SW480 (cell line): ENCODE results near the gene MYCN.
"Not testable (repeated sequence)": the region's sequence is repeated elsewhere in the genome, so short reads cannot be mapped to it uniquely, and the experiment has no call there.

Source experiments
- DNase-seq: peaks from one replicate; pipeline ENCODE4 v3.0.0-alpha.2; 2016; ENCODE audit warnings: low spot score

Gene MYCN

DNA sequence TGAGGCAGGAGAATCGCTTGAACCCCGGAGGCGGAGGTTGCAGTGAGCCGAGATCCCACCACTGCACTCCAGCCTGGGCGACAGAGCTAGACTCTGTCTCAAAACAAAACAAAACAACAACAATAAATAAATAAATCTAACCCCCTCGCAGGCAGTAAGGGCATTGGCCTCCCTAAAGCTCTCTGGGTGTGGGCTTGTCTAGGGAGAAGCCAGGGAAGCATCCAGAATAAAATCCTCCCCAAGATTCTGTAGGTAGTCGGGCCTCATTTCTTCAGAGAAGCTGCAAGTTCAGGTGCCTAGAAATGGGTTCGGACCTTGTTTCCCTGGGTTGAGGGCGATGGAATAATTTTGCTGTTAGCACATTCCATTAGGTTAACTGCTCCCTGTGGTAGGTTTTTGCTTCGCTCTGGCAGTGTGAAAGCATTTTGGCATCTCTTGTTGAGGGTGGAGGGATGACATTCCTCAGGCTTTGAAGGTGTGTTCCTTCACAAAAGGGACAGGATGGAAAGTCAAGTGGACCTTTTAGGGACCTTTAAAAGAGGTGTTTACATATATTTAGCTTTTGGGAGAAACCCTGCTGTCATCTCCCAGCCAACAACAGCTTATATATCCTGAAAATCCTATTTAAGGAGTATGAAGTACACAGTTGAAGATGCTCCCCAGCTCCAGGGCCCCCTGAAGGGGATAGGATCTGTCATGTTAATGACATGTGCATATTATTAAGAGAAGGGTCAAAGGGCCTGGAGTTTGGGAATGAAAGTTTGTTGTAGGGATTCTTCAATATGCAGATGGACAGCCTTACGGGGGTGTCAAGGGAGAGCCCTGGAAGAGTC lies 17.7 kb downstream of the MYCN start:
- DNase-seq = no peak

DNA sequence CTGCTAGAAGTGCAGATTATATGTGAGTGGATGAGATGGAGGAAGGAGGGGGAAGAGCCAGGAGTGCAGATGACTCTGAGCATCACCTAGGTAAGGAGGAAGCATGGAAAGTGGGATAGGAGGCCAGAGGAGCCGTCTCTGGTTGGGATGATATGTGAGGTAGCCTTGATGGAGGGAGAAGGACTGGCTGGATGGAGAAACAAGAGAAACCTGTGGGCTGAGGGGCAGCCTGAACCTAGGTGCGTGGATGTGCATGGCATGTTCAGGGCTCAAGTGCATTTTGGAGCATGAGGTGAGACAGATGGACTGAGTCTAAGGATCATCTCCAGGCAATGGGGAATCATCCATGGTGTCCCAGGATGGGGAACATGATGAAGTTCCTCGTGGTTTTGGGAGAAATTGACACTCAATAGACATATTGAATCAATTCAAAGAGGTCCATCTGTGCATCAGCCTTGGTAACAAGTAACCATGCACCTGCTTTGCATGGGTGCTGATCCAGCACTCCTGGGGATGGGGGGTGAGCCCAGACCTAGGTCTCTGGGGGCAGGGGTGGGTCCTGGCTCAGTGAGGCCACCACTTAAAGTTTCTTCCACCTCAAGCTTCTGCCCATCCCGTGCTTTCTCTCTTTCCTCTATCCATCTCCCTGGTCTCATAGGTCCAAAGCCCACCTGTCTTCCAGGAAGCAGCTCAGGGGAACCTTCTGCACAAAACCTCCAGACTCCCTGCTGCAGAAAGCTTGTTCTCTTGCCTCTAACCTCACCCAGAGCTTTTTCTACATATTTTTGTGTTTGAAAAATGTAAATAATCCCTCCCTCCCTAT lies 19.2 kb downstream of the MYCN start:
- no peak for DNase-seq

DNA sequence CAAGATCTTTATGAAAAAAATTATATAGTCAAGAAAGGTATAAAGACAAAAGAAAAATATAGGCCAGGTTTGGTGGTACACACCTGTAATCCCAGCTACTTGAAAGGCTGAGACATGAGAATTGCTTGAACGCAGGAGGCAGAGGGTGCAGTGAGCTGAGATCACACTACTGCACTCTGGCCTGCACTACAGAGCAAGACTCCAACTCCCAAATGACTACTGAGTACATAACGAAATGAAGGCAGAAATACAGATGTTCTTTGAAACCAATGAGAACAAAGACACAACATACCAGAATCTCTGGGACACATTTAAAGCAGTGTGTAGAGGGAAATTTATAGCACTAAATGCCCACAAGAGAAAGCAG lies 19.8 kb downstream of the MYCN start:
- DNase-seq = not testable (repeated sequence)

DNA sequence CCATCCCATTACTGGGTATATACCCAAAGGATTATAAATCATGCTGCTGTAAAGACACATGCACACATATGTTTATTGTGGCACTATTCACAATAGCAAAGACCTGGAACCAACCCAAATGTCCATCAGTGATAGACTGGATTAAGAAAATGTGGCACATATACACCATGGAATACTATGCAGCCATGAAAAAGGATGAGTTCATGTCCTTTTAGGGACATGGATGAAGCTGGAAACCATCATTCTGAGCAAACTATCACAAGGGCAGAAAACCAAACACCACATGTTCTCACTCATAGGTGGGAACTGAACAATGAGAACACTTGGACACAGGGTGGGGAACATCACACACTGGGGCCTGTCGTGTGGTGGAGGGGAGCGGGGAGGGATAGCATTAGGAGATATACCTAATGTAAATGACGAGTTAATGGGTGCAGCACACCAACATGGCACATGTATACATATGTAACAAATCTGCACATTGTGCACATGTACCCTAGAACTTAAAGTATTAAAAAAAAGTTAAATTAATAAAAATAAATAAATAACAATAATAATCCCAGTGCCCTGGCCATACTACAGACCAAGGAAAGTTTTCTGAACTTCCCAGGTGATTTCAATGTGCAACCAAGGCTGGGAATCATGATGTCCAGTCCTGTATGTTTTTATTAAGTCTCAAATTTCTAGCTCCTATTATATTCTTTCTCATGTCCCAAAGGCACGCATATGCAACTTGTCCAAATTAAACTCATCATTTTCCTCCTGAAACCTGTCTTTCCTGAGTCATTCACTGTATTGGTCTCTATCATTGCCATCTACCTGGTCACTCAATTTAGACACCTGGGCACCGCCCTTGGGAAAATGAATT lies 23.0 kb downstream of the MYCN start:
- DNase-seq = not testable (repeated sequence)

DNA sequence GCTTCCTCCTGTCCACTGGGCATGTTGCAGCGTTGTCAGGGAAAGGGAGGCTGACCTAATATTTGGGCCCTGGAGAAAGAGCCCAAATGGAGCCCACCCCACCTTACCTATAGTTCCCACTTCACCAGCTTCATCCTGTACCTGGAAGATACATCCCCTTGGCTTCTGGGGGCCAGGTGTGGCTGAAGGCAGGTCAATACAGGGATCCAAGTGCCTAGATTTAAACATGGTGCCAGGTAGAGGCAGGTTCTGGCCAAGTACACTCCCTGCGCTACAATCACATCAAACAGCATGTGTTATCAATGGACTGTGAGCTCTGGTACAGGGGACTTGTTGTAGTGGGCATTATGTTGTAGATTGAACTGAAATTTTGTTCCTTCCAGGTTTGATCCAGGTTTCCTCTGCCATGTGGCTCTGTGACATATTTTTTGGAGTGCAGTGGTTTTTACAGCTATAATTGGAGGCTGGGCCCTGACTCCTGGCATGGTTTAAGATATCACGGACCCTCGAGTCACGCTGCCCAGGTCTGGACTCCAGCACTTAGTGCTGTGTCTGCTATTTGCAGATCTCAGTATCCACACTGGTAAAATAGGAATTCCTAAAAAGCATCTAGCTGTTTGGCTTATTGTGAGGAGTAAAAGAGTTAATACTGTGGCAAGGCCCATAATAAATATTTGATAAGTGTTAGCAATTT lies 23.8 kb downstream of the MYCN start:
- DNase-seq = no peak

DNA sequence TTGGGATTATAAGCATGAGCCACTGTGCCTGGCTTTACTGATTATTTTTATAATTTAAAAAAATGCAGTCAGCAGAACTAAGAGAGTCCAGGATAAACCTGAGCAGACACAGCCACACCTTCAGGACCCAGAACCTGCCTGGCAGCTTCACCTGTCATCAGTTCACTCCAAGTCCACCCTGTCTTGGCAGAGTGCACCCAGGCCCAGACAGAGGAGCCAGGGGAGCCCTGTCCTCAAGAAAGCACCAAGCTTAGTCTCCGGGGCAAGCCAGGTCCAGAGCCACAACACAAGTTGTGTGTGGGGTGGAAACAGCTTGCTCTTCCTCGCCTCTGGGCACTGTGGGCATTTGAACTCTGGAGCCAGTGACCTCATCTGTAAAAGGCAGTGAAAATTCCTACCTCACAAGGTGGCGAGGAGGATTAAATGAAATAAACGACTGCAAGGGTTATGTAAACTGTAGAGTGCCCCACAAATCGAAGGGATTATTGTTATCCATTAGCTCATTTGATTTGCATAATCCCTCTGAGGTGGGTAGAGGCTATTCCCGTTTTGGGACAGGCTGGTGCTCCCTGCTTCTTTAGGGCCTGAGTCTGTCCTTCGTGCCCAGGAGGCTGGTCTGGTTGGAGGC lies 24.7 kb downstream of the MYCN start:
- no peak for DNase-seq

DNA sequence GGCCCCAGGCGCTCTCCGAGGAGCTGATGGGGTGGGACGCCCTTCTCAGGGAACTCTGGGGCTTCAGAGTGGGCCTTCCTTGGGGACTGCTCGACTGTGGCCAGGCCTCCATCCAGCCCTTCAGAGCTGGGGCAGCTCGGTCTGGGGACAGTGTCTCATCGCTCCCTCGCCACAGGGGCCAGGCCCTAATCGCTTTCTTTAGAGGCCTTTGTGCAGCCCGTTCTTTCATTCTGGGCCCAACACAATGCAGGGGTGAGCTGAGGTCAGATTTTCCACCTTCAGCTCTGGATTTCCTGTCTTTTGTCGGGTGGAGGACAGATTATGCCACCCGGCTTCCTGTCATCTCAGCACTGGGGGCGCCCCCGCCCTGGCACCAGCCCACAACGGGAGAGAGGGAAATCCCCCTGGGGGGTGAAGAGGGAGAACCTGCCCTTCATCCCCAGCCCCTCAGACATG lies 25.2 kb downstream of the MYCN start:
- no peak for DNase-seq

DNA sequence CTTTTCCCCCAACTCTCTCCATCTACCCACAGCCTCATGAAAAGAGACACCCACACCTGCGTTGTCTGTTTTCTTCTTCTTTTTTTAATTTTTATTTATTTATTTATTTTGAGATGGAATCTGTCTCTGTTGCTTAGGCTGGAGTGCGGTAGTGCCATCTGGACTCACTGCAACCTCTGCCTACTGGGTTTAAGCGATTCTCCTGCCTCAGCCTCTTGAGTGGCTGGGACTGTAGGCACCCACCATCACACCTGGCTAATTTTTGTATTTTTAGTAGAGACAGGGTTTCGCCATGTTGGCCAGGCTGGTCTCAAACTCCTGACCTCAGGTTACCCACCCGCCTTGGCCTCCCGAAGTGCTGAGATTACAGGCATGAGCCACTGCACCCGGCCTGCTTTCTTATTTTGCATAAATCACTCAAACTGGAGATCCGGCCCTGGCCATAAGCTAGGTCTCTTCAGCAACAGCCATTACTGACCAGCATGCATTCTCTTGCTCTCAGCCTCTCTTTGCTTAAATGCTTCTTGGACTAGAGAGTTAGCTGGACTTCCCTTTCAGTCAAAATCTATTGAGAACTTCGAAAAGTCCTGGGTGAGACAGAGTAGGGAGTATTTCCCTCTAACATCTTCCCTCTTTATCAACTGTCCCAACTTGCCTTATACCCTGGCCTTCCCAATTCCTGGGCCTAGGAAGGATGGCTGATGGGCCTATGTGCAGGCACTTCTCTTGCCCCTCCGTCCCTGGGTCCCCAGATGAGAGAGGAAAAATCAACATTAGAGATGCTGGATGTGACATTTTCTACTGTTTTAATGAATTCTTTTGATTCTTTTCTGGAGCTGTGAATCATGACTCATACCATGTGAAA lies 27.3 kb downstream of the MYCN start:
- no peak for DNase-seq

DNA sequence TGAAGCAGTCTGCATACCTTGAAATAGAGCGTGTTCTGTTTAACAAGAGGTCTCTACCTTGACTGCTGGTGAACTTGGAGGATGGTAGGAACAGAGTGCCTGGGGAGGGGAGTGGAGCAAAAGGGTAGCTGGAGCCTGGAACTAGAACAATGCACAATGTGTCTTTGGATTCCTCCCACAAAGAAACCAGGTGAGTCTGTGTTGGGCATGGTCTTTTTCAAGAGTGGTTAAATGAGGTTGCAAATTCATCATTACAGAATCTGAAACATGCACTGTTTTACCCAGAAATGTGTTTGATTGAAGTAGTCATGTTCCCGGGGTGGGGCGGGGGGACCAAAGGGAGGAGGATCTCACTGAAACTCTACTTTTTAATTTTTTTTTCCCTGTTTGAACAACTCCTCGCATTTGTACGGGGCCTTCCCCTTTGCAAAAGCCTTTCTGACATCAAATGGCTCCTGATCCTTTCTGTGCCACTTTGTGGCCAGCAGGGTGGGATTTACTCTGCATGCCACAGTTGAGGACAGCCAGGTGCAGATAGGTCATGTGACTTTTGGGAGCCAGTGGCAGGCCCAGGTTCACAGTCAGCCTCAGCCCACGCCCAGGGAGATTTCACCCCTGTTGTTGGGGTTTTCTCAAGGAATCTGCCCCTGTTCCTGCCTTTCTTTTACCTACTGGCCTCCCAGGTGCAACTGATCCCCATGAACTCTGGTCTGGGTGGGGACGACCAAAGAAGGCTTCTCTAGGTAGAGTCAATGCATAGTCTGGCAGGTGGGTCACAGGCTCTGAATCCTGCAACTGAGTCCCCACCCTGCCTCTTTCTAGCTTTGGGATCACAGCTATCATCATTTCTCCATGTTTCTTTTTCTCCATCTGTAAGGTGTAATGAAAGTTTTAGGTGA lies 28.2 kb downstream of the MYCN start:
- peak; percentile 75 for DNase-seq

DNA sequence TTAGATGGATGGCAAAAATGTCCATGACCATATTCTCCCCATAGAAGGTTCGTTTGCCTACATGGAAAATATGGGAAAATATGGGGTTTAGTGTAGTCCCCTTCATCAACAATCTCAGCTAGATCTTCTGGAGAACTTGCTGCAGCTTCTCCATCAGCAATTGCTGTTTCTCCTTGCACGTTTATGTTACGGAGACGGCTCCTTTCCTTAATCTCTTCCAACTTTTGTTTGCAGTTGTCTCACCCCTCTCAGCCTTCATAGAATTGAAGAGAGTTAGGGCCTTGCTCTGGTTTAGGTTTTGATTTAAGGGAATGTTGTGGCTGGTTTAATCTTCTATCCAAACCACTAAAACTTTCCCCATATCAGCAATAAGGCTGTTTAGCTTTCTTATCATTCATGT lies 28.9 kb downstream of the MYCN start:
- no peak for DNase-seq

DNA sequence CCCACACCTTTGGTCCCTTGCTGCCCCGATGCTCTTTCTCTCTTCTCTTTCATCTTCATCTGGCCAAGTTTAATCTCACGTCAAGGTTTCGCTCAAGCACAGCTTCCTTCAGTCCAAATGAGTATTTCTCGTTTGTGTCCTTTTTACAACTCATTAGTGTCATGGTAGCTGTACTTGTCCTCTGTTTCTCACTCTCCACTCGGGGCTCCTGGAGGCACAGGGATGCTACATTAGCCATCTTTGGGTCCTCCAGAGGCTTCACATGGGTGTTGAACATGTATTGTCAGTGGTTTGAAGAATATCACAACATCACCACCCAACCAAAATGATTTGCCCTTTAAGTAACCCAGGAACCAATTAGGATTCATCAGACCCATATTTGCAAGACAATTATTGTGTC lies 30.4 kb downstream of the MYCN start:
- DNase-seq = no peak

DNA sequence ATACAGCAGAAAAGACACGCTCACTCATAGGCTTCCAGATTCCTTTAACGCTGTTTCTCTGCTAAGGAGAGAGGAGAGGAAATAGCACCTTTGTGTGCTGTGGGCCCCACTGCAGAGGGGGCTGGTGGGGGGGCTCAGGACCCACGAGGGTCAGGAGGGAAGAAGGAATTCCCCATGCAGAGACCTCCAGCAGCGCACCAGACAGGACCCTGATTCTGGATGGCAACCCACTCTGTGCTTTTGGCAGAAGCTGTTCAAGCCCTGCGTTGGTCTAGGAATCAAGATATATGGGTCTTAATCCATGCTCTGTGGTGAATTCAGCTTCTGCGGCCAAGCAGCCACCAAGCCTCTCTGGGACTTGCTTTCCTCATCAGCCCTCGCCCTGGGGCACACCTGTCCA lies 31.0 kb downstream of the MYCN start:
- DNase-seq = no peak

DNA sequence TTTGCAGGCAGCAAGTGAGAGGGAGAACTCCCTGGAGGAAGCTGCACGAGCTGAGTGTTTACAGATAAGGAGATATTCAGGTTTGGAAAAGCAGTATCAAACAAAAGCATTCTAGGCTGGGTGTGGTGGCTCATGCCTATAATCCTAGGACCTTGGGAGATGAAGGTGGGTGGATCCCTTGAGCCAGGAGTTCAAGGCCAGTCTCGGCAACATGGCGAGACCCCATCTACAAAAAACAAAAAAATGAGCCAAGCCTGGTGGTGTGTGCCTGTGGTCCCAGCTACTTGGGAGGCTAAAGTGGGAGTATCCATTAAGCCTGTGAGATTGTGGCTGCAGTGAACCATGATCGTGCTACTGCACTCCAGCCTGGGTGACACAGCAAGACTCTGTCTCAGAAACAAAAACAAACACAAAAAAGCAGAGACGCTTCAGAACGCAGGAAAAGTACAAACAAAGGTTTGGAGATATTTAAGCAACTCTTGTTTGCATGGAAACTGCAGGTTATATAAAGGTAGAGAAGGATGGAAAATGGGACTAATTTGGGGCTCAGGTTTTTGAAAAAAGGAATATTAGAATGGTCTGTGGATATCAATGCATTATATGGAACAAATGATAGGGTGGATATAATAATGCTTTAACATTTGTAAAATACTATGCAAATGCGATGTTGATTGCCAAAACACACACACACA lies 31.6 kb downstream of the MYCN start:
- no peak for DNase-seq

DNA sequence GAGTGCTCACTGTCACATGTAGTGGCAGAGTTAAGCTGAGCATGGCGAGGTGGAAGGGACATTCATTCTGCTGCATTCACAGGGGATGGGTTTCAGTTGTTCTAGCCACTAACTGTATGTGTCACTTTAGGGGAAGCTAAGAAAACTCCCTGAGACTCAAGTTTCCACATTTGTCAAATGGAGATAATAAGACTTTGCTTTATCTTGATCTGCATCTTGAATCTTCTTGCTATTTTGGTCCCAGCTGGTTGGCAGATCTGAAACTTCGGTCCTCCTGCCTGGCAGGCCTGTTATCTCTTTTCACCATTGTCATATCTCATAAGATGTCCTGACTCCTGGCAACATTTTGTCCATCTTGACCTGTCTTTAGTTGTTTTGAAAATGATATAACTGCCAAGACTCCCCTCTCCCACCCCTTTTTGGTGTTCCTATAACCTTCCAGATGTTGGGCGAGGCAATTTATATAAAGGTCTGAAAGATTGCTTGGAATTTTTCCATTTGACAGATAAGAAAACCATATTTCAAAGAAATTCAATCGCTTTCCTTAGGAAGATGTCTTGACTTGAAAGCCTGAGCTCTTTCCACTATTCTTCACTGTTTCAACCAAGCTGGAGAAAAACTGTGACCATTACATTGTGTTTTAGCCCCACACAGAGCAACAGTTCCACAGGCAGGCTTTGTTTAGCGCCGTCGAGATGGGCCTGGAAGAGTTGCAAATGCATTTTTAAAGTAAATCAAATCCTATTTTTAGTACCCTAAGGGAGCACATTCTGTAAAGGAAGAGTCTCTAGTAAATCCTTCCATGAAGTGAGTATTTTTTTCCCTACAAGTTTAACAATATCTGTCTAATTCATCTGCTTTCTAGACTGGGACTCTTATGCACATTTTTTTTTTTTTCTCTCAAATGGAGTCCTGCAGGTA lies 33.4 kb downstream of the MYCN start:
- no peak for DNase-seq

DNA sequence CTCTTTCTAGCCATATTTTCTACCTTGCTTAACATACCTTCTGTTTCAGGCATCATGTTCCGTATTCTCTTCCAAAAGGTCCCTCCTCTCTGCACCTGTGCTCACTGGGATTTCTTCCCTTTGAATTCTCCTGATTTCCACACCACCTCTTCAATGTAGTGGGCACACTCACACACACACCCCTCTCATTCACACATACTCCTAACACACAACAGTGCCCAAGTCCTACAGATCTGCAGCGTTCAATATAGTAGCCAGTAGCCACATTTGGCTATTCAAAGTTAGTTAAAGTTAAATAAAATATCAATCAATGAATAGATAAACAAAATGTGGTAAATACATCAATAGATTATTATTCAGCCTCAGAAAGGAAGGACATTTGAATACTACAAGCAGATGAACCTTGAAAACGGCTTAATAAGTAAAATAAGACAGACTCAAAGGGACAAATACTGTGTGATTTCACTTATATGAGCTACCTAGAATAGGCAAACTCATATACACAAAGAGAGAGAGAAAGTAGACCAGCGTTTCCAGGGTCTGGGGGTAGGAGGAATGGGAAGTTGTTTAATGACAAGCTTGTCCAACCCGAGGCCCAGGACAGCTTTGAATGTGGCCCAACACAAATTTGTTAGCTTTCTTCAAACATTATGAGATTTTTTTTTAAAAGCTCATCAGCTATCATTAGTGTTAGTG lies 34.4 kb downstream of the MYCN start:
- no peak for DNase-seq

DNA sequence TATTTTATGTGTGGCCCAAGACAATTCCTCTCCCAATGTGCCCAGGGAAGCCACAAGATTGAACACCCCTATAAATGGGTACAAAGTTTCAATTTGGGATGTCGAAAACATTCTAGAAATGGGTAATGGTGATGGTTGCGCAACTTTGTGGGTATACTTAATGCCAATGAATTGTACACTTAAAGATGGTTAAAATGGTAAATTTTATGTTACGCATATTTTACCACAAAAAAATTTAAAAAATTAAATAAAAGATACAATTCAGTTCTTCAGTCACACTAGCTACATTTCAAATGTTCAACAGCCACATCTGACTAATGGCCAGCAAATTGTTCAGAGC lies 34.9 kb downstream of the MYCN start:
- DNase-seq = no peak

DNA sequence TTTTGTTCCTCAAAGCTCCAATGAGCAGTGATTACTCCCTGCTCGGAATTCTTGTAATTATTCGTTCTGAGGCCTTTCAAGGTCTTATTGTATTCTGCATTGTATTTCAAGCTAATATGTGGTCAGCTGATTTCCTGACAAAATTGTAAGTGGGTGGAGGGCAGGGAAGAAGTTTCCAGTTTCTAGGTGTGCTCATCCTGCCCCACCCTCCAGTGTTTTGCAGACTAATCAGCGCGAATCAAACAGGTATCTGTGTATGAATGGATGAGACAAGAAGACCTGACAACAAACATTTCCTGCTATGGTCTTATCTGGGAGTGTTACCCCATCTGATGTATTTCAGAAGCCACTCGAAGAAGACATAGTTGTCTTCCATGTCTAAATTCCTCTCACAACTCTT lies 35.3 kb downstream of the MYCN start:
- DNase-seq = no peak
